PFSK-1 (cell line): ENCODE results near the gene FAM83D.

ENCODE experiments used
- FOXP2 ChIP-seq: optimal IDR thresholded peaks from 2 replicates; pipeline ENCODE3; 2011; ENCODE audit warnings: borderline replicate concordance, control low read depth, inconsistent platforms; ENCODE audit not compliant: insufficient read depth; ENCODE audit errors: extremely low read length, extremely low read depth
- POLR2AphosphoS5 ChIP-seq: IDR thresholded peaks from 2 replicates; pipeline ENCODE4 v1.6.1; 2012; ENCODE audit warnings: low read depth, mild to moderate bottlenecking, control low read depth, low read length, moderate library complexity
- REST ChIP-seq, 2 experiments: IDR thresholded peaks; 2 replicates each; pipeline versions ENCODE4 v1.6.1 to v1.8.0; 2011 to 2012; ENCODE audit warnings: low read depth in 2 of 2, low read length in 2 of 2, control low read depth in 1 of 2, inconsistent platforms in 1 of 2, mild to moderate bottlenecking in 1 of 2, moderate library complexity in 1 of 2; ENCODE audit not compliant: insufficient read depth in 1 of 2
- SIN3A ChIP-seq: IDR thresholded peaks from 2 replicates; pipeline ENCODE4 v1.6.1; 2012; ENCODE audit warnings: mild to moderate bottlenecking, low read length, moderate library complexity, borderline replicate concordance; ENCODE audit not compliant: insufficient read depth
- TAF1 ChIP-seq: IDR thresholded peaks from 2 replicates; pipeline ENCODE4 v1.6.1; 2012; ENCODE audit warnings: low read length, control low read depth, borderline replicate concordance; ENCODE audit not compliant: insufficient read depth

FAM83D gene

DNA sequence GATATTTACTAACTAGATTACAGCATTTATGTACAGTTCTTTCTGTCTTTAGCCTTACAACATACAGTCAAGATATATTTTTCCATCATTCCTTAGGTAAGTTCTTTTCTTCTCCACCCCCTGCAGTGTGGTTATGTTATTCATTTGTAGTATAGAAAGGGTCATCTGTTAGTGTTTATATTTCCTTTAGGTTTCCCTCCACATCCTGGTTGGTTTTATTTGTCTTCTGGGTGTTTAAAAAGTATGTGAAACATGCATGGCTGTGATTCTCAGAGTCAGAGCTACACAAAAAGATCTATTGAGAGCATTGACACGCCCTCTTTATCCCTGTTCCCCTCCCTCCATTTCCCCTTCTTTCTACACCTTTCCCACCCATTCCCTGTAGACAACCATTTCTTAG lies 56.1 kb downstream of the FAM83D start:
- no peak for TF ChIP-seq REST (IDR thresholded peaks at IDR 0.05; ENCODE audit: insufficient read depth in 1 of 2, low read depth in 2 of 2, low read length in 2 of 2)

DNA sequence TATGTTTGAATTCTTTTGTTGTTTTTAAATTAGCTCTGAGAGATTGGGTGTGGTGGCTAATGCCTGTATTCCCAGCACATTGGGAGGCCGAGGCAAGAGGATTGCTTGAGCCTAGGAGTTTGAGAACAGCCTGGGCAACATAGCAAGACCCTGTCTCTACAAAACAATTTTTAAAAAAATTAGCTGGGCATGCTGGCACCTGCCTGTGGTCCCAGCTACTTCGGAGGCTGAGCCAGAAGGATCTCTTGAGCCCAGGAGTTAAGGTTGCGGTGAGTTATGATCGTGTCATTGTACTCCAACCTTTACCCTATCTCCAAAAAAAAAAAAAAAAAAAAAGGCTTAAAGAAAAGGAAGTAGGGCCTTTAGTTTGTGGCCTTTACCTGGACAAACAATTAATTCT lies 58.8 kb downstream of the FAM83D start:
- no peak for TF ChIP-seq SIN3A
- TF ChIP-seq FOXP2 = no peak
- no peak for TF ChIP-seq POLR2AphosphoS5
- TF ChIP-seq REST (IDR thresholded peaks at IDR 0.05; ENCODE audit: insufficient read depth in 1 of 2, low read depth in 2 of 2, low read length in 2 of 2) = no peak
- TF ChIP-seq TAF1 = no peak

DNA sequence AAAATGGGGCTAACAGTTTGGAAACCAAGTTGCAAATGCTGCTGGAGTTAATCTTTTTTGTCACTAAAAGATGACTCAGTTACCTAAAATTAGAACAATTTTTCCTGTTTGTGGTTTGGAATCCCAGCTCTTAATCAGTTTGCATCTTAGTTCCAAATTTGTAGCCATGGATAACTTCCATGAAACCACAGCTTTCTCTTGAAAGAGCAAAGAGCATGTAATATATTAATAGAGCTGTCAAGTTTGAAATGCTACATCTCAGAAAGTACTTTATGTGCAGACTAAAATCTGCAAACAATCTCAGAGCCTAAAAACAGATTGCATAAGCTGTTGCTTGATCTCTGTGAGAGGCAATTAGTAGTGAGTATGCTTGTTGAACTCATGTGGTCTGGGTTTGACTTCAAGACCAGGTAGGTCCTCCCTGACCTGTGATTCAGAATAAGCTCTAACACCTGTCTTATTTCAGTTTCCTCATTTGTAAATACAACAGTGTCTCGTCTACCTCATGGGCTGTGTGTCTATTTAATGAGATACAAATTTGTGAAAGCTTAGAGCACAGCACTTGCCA lies 59.5 kb downstream of the FAM83D start:
- TF ChIP-seq POLR2AphosphoS5 = no peak
- TF ChIP-seq REST (IDR thresholded peaks at IDR 0.05; ENCODE audit: insufficient read depth in 1 of 2, low read depth in 2 of 2, low read length in 2 of 2) = no peak
- no peak for TF ChIP-seq SIN3A
- no peak for TF ChIP-seq TAF1
- no peak for TF ChIP-seq FOXP2

GRCh38 chr20:38986663-38987062 lies 60.4 kb downstream of the FAM83D start:
- TF ChIP-seq REST (IDR thresholded peaks at IDR 0.05; ENCODE audit: insufficient read depth in 1 of 2, low read depth in 2 of 2, low read length in 2 of 2) (no peak), FOXP2 (no peak), SIN3A (no peak), POLR2AphosphoS5 (no peak), TAF1 (no peak)

GRCh38 chr20:38987777-38988176 lies 61.6 kb downstream of the FAM83D start:
- TF ChIP-seq FOXP2 (no peak), POLR2AphosphoS5 (no peak), TAF1 (no peak), REST (IDR thresholded peaks at IDR 0.05; ENCODE audit: insufficient read depth in 1 of 2, low read depth in 2 of 2, low read length in 2 of 2) (no peak), SIN3A (no peak)
